ENCODE measurements around the gene EML3. TPM values are rescaled to one million over a fixed set of nuclear protein-coding genes. Genes with fewer than 3 reads are reported as not detected.

Gene EML3
- total RNA-seq, 4 donors from 2014 or later = 64.9 to 138 (median 93.9) TPM

- Histone ChIP-seq H3K36me3 (peaks cover 0 to 51% (median 4%) of the 10 kb centered on the region in 3 donors), H3K4me1 (peaks cover 0 to 51% (median 28%) of the 10 kb centered on the region in 4 donors), H3K27me3 (no peaks in the 10 kb centered on the region), H3K9me3 (no peaks in the 10 kb centered on the region), H3K27ac (no peak overlapping the region), H3K4me3 (no peak overlapping the region)
- DNase-seq (ENCODE audit: low spot score in 2 of 2) = no peak
- no peak for TF ChIP-seq POLR2A (IDR thresholded peaks at IDR 0.05)
- no peak for TF ChIP-seq EP300 (IDR thresholded peaks at IDR 0.05)
- no peak for TF ChIP-seq CTCF (IDR thresholded peaks at IDR 0.05)
- 82 to 87% methylated on average over 6 of the region's 6 CpGs for WGBS, 2 donors
Measured at GRCh38 chr11:62647609-62648005, 35.0 kb upstream of the EML3 start.

GRCh38 chr11:62646825-62647608 lies 34.4 kb upstream of the EML3 start:
- Histone ChIP-seq H3K27ac (peak overlapping the region in 2 of 4 donors; percentile 66 to 96), H3K4me1 (peaks cover 0 to 47% (median 23%) of the 10 kb centered on the region in 4 donors), H3K4me3 (peak overlapping the region in 2 of 4 donors; percentile 87 to 90), H3K9me3 (no peaks in the 10 kb centered on the region), H3K36me3 (peaks cover 0 to 56% (median 4%) of the 10 kb centered on the region in 3 donors), H3K27me3 (no peaks in the 10 kb centered on the region)
- TF ChIP-seq CTCF (IDR thresholded peaks at IDR 0.05) (no peak), EP300 (IDR thresholded peaks at IDR 0.05) (no peak), POLR2A (IDR thresholded peaks at IDR 0.05) (no peak)
- DNase-seq (ENCODE audit: low spot score in 2 of 2) = no peak
- WGBS, 2 donors = 45 to 65% methylated on average over 22 to 32 of the region's 32 CpGs

- no peaks in the 10 kb centered on the region for H3K27me3 ChIP-seq
- peak within 1 kb of the TSS; percentile 87 to 99 (median 90) for H3K4me3 ChIP-seq
- TF ChIP-seq EP300 (IDR thresholded peaks at IDR 0.05) (peak; percentile 74 to 88), CTCF (IDR thresholded peaks at IDR 0.05) (peak in 1 of 5 experiments; percentile 17), POLR2A (IDR thresholded peaks at IDR 0.05) (peak; percentile 55 to 78)
- peaks cover 0 to 47% (median 16%) of the 10 kb centered on the region in 4 donors for H3K4me1 ChIP-seq
- H3K36me3 ChIP-seq = peaks cover 0 to 59% (median 4%) of the 10 kb centered on the region in 3 donors
- H3K9me3 ChIP-seq = no peaks in the 10 kb centered on the region
- peak; percentile 100 for DNase-seq (ENCODE audit: low spot score in 2 of 2)
- peak within 1 kb of the TSS; percentile 72 to 98 (median 95) for H3K27ac ChIP-seq
- 1% methylated on average over 49 to 72 of the region's 73 CpGs for WGBS, 2 donors
Measured at GRCh38 chr11:62645946-62646824, 33.6 kb upstream of the EML3 start, which contains the start of gene GANAB. GANAB (minus strand) TSS chr11:62646613; CDS start chr11:62646599, 14 bp downstream.

- Histone ChIP-seq H3K4me1 (peaks cover 0 to 44% (median 15%) of the 10 kb centered on the region in 4 donors), H3K36me3 (peaks cover 0 to 59% (median 4%) of the 10 kb centered on the region in 3 donors), H3K4me3 (peak overlapping the region; percentile 87 to 99 (median 90)), H3K27ac (peak overlapping the region; percentile 72 to 98 (median 95)), H3K9me3 (no peaks in the 10 kb centered on the region), H3K27me3 (no peaks in the 10 kb centered on the region)
- WGBS, 2 donors = 10 to 11% methylated on average over 11 of the region's 11 CpGs
- TF ChIP-seq CTCF (IDR thresholded peaks at IDR 0.05) = no peak
- TF ChIP-seq POLR2A (IDR thresholded peaks at IDR 0.05) = no peak
- no peak for TF ChIP-seq EP300 (IDR thresholded peaks at IDR 0.05)
- no peak for DNase-seq (ENCODE audit: low spot score in 2 of 2)
Measured at GRCh38 chr11:62645671-62645945, 33.0 kb upstream of the EML3 start.
